Activated CD8-positive, alpha-beta memory T cell treated with anti-CD3 and anti-CD28 coated beads, Interleukin-2, amount 50 U/mL, for 48 hours (primary cell): ENCODE data around the gene ZWILCH.
"Not testable (repeated sequence)": the region's sequence is repeated elsewhere in the genome, so short reads cannot be mapped to it uniquely, and the experiment has no call there.

ENCODE experiments used
- DNase-seq: peaks from one replicate; pipeline ENCODE4 v3.0.0-alpha.2; 2020

Gene ZWILCH

DNA sequence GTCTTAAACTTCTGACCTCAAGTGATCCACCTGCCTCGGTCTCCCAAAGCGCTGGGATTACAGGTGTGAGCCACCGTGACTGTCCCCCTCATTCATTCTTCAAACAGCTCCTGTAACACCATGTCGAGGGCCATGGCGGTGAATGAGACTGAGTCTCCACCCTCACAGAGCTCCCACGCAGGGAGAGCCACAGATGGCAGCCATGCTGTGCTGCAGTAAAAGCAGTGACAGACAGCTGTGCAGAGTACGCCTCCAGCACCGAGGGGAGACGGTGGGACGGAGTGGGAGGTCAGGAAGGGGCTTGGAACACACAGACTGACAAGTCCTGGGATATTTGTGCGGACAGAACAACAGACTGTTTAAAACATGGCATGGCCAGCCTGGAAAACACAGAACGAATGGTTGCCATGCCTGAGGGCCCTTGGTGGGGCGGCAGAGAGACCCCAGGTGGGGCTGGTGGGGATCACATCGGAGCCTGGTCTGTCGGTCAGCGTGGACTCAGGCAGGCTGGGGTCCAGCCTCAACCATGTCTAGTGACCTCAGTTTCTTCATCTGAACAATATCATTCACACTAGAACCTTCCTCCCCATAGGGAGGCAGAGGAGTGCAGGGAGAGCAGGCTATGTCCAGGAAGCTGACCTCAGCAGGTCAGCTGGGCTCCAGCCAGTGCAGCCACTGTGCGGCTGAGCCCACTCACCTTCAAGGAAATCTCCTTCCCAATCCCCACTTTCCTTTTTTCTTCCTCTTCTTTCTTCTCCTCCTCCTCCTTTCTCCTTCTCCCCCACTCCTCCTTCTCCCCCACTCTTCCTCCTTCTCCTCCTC lies 81.2 kb downstream of the ZWILCH start:
- DNase-seq = no peak

DNA sequence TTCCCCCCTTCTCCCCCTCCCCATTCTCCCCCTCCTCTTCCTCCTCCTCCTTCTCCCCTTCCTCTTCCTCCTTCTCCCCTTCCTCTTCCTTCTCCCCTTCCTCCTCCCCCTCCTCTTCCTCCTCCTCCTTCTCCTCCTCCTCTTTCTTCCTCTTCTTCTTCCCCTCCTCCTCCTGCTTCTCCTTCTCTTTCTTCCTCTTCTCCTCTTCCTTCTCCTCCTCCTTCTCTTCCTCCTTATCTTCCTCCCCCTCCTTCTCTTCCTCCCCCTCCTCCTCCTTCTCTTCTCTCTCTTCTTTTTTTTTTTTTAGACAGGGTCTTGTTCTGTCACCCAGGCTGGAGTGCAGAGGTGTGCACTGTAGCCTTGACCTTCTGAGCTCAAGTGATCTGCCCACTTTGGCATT lies 81.9 kb downstream of the ZWILCH start:
- no peak for DNase-seq

DNA sequence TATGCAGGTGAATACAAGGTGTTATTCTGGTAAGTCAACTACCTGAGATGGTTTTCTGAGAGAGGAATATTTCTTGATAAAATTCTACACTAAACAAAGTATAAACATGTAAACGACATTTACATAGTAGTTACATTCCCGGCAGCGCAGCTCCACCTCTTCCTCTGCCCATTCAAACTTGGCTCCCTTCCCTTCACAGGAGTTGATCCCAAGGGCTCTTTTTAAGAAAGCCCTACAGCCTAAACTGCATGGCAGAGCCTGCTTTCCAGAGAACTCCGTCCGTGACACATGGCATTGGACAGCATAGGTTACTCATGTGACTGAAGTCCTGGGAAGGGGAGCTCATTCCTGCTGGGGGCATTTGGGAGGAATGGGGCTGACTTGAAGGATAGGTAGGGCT lies 82.6 kb downstream of the ZWILCH start:
- no peak for DNase-seq

DNA sequence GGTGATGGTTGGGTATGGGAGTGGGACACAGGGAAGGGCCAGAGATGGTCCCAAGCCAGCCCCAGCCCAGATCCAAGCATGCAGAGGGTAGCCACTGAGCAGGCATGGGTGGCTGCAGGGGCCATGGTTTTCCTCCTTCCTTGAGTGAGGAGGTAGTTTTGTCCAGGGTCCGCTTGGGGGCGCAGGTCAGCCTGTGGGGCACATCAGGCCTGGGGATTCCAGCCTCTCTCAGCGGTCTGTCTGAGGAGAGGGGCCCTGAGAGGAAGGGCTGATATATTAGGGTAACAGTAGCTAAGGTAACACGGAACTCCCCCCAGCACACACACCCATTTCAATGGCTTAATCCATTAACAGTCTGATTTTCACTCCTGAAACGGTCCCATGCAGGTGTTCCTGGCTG lies 83.4 kb downstream of the ZWILCH start:
- no peak for DNase-seq

DNA sequence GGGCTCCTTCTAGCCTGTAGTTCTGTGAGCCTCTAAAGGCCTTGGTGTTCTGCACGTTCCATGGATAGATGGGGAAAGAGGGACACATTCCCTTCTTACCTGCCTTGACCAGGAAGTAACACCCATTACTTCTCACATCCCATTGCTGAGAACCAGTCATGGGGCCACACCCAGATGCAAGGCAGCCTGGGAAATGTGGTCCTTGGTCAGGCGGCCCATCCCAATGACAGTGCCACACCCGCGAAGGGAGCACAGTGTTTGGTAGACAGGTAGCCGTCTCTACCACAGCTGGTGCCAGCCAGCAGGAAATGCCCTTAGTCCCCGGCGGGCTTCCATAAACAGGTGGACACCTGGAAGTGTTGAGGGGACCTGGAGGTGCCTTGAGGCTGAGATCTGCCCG lies 83.8 kb downstream of the ZWILCH start:
- no peak for DNase-seq

DNA sequence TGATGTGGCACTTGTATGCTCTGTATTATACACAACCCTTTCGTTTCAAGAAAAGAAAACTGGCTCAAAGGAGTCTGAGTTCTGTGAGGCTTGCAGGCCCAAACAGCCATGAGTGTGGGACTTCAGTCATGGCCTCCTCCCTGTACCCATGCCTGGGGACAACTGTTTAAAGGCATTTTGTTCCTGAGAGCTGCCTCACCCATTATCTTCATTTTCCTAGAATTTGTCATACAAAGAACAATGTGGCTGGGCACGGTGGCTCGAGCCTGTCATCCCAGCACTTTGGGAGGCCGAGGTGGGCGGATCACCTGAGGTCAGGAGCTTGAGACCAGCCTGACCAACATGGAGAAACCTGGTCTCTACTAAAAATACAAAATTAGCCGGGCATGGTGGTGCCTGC lies 84.3 kb downstream of the ZWILCH start:
- not testable (repeated sequence) for DNase-seq

DNA sequence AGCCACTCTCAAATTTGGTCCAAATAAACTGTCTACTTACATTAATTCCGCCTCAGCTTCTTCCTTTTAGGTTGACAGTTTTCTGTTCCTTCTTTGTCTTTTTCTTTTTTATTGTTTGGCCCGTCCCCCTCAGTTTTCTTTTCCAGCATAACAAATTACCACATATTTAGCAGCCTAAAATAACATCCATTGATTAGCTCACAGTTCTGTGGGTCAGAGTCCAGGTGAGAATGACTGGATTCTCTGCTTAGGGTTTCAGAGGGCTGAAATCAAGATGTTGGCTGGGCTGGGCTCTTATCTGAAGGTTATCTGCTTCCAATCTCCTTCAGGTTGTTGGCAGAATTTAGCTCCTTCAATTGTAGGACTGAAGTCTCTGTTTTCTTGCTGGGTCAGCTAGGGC lies 85.3 kb downstream of the ZWILCH start:
- DNase-seq = no peak

DNA sequence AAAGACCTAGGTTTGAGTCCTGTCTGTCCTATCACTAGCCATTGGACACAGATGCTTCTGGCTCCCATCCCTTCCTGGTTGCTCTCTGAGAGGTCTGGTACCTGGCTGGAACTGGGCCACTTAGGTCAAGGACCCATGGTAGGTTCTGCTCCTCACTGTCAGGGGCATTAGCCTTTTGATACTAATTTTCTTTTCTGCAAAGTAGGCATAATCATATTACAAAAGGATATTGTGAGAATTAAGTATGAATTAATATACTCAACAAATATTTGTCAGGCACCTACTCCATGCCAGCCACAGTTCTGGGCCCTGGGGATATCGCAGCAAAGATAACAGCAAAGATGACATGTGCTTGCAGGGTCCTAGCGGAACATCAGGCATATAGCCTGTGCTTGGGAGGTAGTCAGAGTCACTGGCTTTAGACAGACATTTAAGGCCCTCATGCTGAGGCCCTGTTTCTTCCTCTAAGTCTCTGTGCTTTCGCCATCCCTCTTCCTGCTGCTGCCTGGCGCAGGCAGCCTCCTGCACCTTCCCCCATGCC lies 86.3 kb downstream of the ZWILCH start:
- no peak for DNase-seq

DNA sequence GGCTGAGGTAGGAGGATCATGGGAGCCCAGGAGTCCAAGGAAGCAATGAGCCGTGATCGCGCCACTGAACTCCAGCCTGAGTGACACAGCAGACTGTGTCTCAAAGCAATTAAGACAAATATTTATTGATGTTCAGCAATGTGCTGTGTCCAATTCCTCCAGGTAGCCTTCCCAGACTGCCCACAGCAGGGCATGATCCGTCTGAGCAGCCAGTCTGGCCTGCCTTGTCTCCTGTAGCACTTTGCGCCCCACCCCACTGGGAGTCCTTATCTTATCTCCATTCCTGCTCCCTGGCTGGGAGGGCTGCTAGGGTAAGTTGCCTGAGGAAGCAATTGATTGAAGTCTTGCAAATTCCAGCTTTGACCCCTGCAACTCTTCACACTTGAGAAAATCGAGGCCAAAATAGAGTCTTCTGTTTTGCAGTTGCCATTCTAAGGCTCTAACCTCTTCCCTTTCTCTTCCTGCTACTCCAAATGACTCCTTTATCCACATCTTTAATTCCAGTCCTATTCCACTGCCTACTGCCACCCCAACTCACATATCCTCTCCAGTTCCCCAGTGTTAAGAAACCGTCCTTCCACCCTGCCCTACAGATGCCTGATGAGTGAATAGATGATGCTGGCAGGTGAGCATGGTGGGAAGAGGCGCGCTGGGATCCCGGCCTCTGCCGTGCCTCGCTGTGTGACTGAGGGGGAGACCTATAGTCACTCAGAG lies 87.5 kb downstream of the ZWILCH start:
- no peak for DNase-seq

DNA sequence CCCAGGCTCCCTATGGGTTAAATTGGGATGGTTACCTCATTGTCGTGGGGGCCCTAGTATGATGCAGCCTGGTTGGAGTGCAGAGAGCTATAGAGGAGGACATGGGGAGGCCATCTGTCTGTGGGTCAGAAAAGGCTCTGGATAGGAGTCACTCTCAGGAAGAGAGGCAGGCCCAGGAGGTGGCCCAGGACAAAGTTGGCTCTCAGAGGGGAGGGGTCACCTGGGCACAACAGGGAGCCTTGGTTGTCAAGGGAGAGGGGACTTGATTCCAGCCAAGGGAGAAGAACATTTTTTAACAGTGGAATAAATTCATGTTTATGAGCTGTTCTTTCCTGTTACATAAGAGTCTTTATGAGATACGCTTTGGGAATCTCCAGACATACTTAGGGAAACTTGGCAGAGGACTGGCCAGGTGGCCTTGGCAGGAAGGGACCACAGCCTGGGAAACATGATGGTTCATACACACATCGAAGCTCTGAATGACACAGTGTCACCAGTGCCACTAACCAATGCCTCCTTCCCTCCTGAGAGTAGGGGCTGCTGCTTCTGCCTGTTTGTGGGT lies 88.2 kb downstream of the ZWILCH start:
- DNase-seq = no peak

DNA sequence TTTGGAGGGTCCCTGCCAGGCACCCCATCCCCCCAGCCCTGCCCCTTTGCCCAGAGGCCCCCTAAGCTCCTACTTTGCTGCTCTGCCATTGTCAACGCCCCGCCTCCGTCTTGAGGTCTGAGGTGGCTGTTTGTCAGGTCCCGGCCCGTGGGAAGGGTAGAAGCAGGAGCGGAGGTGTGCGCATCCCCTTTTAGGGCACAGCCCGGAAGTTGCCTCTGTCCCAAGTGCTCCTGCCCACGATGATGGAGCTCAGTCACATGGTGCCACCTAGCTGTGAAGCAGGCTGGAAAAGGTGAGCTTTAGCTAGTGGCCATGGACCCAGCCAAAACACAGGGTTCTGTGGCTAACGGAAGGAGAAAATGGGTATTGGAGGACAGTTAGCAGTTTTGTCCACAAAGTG lies 89.2 kb downstream of the ZWILCH start:
- DNase-seq = no peak

DNA sequence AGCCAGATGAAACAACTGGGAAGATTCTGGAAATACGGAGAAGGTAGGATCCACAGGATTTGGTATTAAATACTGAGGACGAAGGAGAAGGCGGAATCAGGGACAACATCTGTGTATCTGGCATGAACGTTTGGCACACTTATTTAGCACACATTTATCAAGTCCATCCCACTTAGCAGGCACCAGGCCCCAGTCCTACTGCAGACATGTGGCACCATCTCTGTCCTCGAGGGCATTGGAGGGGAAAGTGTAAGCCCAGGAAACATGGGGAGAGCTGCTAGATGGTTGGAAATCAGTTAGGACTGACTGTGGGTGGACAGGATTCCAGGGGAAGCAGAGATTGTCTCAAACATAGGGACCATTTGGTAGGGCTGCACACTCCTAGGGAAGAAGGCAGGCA lies 89.7 kb downstream of the ZWILCH start:
- no peak for DNase-seq

DNA sequence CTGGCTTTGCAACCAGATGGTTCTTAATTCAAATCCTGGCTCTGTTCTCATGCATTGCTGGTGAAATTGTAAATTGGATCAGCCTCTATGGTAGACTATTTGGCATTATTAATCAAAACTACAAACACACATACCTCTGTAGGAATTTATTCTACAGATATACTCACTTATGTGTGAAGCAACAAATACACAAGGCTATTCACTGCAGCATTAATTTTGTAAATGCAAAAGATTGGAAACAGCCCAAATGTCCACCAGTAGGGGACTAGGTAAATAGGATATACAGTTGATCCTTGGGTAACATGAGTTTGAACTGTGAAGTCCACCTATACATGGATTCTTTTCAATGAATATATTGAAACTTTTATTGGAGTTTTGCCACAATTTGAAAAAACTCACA lies 90.2 kb downstream of the ZWILCH start:
- no peak for DNase-seq

DNA sequence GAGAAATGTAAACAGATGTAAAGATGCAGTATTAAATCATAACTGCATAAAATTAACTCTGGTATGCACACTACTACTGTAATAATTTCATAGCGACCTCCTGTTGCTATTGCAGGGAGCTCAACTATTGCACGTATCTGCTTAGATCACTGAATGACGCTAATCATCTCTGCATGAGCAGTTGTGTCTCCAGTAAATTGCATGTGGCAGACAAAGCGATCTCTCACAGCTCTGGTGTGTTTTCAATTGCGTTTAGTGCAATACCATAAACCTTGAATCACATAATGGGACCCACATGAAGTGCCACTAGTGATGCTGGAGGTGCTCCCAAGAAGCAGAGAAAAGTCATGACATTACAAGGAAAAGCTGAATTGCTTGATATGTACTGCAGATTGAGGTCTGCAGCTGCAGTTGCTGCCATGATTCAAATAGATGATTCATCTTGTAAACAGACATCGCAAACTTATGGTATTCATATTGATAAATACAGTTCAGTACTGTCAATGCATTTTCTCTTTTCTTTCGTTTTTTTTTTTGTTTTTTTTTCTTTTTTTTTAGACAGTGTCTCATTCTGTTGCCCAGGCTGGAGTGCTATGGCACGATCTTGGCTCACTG lies 90.9 kb downstream of the ZWILCH start:
- no peak for DNase-seq

DNA sequence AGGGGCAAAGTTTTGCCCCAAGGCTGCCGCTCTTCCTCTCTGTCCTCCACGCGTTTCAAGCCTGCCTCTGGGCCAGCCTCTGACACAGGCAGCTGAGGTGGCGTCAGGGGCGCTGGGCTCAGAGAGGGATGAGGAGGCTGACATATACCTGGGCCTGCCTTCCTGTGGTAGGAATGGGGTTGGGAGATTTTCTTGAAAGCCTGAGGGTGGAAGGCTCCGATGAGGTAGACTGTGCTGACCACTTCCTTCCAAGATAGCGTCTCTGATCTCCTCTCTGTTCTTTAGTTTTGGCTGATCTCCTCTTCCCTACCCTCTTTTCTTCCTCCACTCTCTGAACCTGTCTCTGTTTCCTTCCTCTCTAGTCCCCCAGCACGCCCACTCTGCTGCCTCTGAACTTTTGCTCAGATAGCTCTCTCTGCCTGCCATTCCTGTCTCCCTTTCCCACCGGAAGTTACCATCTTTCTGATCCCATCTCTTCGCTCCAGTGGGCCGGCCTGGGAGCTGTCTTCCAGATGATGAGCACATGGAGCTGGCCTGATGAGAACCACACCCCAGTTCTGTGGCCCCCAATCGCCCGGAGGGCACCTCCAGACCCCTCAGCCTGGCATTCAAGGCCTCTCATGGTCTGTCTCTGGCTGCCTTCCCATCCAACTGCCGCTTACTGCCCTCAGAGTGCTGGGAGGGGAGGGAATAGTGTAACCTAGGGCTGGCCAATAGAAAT lies 93.1 kb downstream of the ZWILCH start:
- DNase-seq = no peak
